ENCODE results near the gene MLLT10.
A peak's percentile ranks its signal among the peaks of the same experiment; 100 is the strongest.

Gene MLLT10

DNA sequence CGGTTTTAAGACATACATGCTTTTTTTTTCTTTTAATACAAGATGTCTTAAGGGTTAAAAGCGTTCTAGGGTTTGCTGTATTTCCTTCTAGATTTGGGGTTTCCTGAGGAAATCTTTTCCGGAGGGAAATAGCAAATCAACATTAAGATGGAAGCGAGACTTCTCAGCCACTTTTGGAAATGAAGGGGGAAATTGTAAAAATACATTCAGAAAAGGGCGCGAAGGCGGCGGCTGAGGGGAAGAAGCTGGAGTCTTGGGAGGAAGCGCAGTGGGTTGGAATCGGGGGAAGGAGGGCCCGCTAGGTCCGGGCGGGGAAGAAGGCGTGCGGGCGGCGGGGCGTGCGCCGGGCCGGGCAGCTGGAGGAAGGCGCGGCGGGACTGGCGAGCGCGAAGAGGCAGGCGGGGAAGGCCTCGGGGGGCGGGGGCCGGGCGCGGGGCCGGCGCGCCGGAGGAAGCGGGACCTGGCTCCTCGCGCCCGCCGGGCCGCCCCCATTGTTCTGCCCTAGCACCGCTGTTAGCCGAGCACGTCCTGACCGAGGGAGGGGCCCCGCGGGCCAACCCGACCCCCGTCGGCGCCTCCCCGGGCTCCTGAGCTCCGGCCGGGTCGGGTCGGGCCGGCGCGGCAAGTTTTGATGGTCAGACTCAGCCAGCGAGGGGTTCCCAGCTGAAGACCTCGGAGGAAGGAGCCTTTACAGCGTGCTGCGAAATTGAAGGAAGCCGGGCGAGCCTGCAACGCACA is 7.0 kb upstream of the MLLT10 start:
- Histone ChIP-seq H3K9ac (ENCODE audit: insufficient read length) (peak overlapping the region; percentile 95), H3K9me3 (ENCODE audit: low read depth, low read length) (no peaks in the 10 kb centered on the region), H3K36me3 (ENCODE audit: insufficient read depth, low read length) (no peaks in the 10 kb centered on the region), H3K4me3 (peak overlapping the region; percentile 80), H3K27ac (peak overlapping the region; percentile 99)
- no peak for DNase-seq (ENCODE audit: low read depth, low spot score)
- TF ChIP-seq EZH2 (IDR thresholded peaks at IDR 0.05): no peak
- TF ChIP-seq POLR2AphosphoS5 (IDR thresholded peaks at IDR 0.05; ENCODE audit: borderline replicate concordance, low read depth, low read length): no peak
- TF ChIP-seq FOXP2 (optimal IDR thresholded peaks at IDR 0.05; ENCODE audit: control extremely low read depth, extremely low read length, insufficient read depth): no peak

DNA sequence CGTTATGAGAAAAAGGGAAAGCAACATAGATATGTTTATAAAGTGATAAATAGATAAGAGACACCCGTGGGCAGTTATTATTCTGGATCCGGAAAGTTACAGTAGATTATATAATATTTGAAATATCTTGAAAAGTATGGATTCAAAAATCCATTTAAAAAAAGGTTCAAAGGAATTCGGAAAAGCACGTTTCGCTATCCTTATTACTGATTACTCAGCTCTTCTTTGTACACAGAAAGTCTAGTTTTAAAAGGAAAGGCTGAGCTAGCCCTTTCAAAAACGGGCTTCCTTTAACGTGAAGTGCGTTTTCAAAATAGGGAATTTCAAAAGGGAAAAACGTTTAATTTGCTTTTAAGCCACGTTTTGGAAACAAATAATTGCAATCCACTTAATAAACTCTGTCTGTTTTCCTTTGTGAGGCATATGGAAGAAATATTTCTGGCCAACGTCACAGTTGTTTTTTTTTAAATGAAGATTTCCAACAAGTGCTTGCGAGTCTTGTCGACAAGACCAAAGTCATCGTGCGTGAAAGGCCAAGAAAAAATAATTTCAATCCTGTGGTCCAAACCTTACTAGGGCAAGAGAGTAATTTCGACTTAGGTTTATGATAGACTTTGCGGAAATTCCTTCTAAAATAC is 6.3 kb upstream of the MLLT10 start:
- Histone ChIP-seq H3K9me3 (ENCODE audit: low read depth, low read length) (no peaks in the 10 kb centered on the region), H3K4me3 (peak overlapping the region; percentile 80), H3K27ac (peak overlapping the region; percentile 99), H3K9ac (ENCODE audit: insufficient read length) (peak overlapping the region; percentile 95), H3K36me3 (ENCODE audit: insufficient read depth, low read length) (no peaks in the 10 kb centered on the region)
- TF ChIP-seq EZH2 (IDR thresholded peaks at IDR 0.05): no peak
- no peak; the same call in 1 of the 2 replicates for TF ChIP-seq POLR2AphosphoS5 (IDR thresholded peaks at IDR 0.05; ENCODE audit: borderline replicate concordance, low read depth, low read length)
- no peak for TF ChIP-seq FOXP2 (optimal IDR thresholded peaks at IDR 0.05; ENCODE audit: control extremely low read depth, extremely low read length, insufficient read depth)
- DNase-seq (ENCODE audit: low read depth, low spot score): no peak

DNA sequence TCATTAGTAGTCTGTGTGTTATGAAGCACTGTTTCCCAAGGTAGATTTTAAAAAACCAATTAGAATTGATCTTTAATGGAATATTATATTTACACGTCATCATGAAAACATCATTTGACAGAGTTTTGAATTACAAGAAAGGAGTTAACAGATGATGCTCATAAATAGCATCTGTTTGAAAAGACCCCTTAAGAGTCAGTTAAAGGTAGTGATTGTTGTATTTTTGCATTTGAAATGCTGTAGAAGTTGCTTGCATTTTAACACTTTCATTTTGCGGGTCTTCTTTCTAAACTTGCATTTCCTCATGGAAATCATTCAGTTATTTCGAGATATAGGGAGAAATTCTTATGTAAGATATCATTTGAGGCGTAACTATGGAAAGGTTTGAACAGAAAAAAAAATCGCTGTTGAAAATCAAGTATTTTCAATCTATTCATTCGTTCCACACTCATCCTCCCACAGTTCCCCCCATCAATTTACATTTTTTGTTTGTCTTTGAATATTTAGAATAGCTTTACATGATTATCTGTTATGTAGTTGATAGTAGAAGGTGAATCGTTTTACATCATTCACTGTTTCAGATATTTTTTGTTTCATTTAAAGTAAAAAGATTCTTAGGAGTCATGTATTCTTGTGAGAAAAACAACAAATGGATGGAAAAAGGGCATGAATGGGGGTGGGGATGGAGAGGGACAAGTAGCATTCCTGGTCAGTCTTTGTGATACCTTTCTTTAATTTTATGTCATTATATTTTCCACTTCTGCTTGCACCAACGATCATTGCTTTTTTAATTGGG is 5.6 kb upstream of the MLLT10 start:
- Histone ChIP-seq H3K9ac (ENCODE audit: insufficient read length) (peak overlapping the region; percentile 95), H3K27ac (peak overlapping the region; percentile 99), H3K9me3 (ENCODE audit: low read depth, low read length) (no peaks in the 10 kb centered on the region), H3K4me3 (peak overlapping the region; percentile 80), H3K36me3 (ENCODE audit: insufficient read depth, low read length) (no peaks in the 10 kb centered on the region)
- no peak for TF ChIP-seq POLR2AphosphoS5 (IDR thresholded peaks at IDR 0.05; ENCODE audit: borderline replicate concordance, low read depth, low read length)
- TF ChIP-seq FOXP2 (optimal IDR thresholded peaks at IDR 0.05; ENCODE audit: control extremely low read depth, extremely low read length, insufficient read depth): no peak
- no peak for TF ChIP-seq EZH2 (IDR thresholded peaks at IDR 0.05)
- DNase-seq (ENCODE audit: low read depth, low spot score): no peak

DNA sequence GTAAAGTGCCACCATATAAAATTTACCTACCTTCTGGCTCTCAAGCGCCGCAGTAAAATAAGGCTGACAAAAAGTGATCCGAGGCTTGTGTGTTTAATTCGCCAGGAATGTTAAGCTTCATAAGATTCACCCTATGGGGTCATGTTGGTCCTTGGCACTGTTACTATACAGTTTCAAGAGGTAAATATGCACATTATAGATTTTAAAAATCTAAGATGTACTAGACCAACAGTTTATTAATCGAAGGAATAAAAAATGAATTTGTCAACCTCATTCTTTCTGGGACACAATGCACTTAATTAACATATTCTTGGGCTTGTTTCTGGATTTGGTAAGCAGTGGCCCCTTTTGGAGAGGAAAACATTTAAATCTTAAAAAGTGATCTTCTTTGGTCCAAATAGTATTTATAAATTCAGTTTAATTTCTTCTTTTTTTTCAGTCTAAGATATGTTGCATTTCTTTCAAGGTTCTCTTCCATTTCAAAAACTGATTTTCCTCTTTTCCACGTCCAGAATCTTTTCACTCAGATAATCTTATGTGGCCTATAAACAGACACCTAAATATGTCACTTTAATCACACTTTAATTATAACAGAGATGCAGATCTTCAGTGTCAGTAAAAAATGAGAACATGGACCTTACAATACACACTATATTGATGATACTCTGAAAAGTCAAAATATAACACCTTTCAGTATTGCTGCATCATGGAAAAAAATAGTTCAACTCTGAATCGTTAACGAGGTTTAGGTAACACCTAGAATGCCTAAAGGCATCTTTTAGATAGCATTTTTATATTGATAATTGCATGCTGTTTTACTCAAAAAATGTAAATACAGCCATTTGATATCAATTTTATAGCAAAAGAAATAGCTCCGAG is 4.8 kb upstream of the MLLT10 start:
- peak overlapping the region; percentile 80 for H3K4me3 ChIP-seq
- H3K9ac ChIP-seq (ENCODE audit: insufficient read length): peak overlapping the region; percentile 95
- H3K27ac ChIP-seq: peak overlapping the region; percentile 99

GRCh38 chr10:21530168-21530567 is 3.9 kb upstream of the MLLT10 start:
- Histone ChIP-seq H3K9me3 (ENCODE audit: low read depth, low read length) (no peaks in the 10 kb centered on the region), H3K9ac (ENCODE audit: insufficient read length) (no peak overlapping the region), H3K27ac (peak overlapping the region; percentile 99; the same call in 1 of the 2 replicates), H3K4me3 (no peak overlapping the region), H3K36me3 (ENCODE audit: insufficient read depth, low read length) (no peaks in the 10 kb centered on the region)
- no peak for DNase-seq (ENCODE audit: low read depth, low spot score)
- TF ChIP-seq POLR2AphosphoS5 (IDR thresholded peaks at IDR 0.05; ENCODE audit: borderline replicate concordance, low read depth, low read length): no peak
- TF ChIP-seq FOXP2 (optimal IDR thresholded peaks at IDR 0.05; ENCODE audit: control extremely low read depth, extremely low read length, insufficient read depth): no peak
- TF ChIP-seq EZH2 (IDR thresholded peaks at IDR 0.05): no peak

More for the DNA sequence above, 4.8 kb upstream of the MLLT10 start:
- Histone ChIP-seq H3K36me3 (ENCODE audit: insufficient read depth, low read length) (no peaks in the 10 kb centered on the region), H3K9me3 (ENCODE audit: low read depth, low read length) (no peaks in the 10 kb centered on the region)
- TF ChIP-seq FOXP2 (optimal IDR thresholded peaks at IDR 0.05; ENCODE audit: control extremely low read depth, extremely low read length, insufficient read depth): no peak
- no peak for TF ChIP-seq POLR2AphosphoS5 (IDR thresholded peaks at IDR 0.05; ENCODE audit: borderline replicate concordance, low read depth, low read length)
- TF ChIP-seq EZH2 (IDR thresholded peaks at IDR 0.05): no peak
- no peak for DNase-seq (ENCODE audit: low read depth, low spot score)

GRCh38 chr10:21530641-21531040 is 3.4 kb upstream of the MLLT10 start:
- no peak for DNase-seq (ENCODE audit: low read depth, low spot score)
- H3K4me3 ChIP-seq: no peak overlapping the region
- no peaks in the 10 kb centered on the region for H3K9me3 ChIP-seq (ENCODE audit: low read depth, low read length)
- H3K27ac ChIP-seq: peak overlapping the region; percentile 99
- TF ChIP-seq FOXP2 (optimal IDR thresholded peaks at IDR 0.05; ENCODE audit: control extremely low read depth, extremely low read length, insufficient read depth) (no peak), POLR2AphosphoS5 (IDR thresholded peaks at IDR 0.05; ENCODE audit: borderline replicate concordance, low read depth, low read length) (no peak), EZH2 (IDR thresholded peaks at IDR 0.05) (no peak)
- H3K36me3 ChIP-seq (ENCODE audit: insufficient read depth, low read length): no peaks in the 10 kb centered on the region
- no peak overlapping the region for H3K9ac ChIP-seq (ENCODE audit: insufficient read length)

GRCh38 chr10:21531164-21531563 is 2.9 kb upstream of the MLLT10 start:
- Histone ChIP-seq H3K9ac (ENCODE audit: insufficient read length) (peak overlapping the region; percentile 37), H3K36me3 (ENCODE audit: insufficient read depth, low read length) (no peaks in the 10 kb centered on the region), H3K4me3 (no peak overlapping the region), H3K9me3 (ENCODE audit: low read depth, low read length) (no peaks in the 10 kb centered on the region), H3K27ac (peak overlapping the region; percentile 99)
- no peak for DNase-seq (ENCODE audit: low read depth, low spot score)
- TF ChIP-seq EZH2 (IDR thresholded peaks at IDR 0.05) (no peak), FOXP2 (optimal IDR thresholded peaks at IDR 0.05; ENCODE audit: control extremely low read depth, extremely low read length, insufficient read depth) (no peak), POLR2AphosphoS5 (IDR thresholded peaks at IDR 0.05; ENCODE audit: borderline replicate concordance, low read depth, low read length) (no peak)
